Left ventricle myocardium inferior (tissue), 1 donor: ENCODE data around the gene ZNF418. TPM values are rescaled to one million over a fixed set of nuclear protein-coding genes. Genes with fewer than 3 reads are reported as not detected.
"Not testable (repeated sequence)": the region's sequence is repeated elsewhere in the genome, so short reads cannot be mapped to it uniquely, and the experiment has no call there.

Experiments
- DNase-seq: peaks from one replicate; pipeline ENCODE4 v3.0.0-alpha.2; 2020
- H3K27ac ChIP-seq: fragments of 200-600 bp; replicated peaks from 2 replicates; pipeline ENCODE4 v1.8.0; 2021
- H3K27me3 ChIP-seq: fragments of 200-600 bp; 2 replicates; pipeline ENCODE4 v1.8.0; 2021; ENCODE audit warnings: low read depth
- H3K36me3 ChIP-seq: fragments of 200-600 bp; 2 replicates; pipeline ENCODE4 v1.8.0; 2021
- H3K4me1 ChIP-seq: fragments of 200-600 bp; 2 replicates; pipeline ENCODE4 v1.8.0; 2021
- H3K4me3 ChIP-seq: fragments of 200-600 bp; 2 replicates; pipeline ENCODE4 v1.8.0; 2021; ENCODE audit warnings: mild to moderate bottlenecking, moderate library complexity
- H3K9me3 ChIP-seq: fragments of 200-600 bp; replicated peaks from 2 replicates; pipeline ENCODE4 v1.8.0; 2021
- CTCF ChIP-seq: fragments of 200-600 bp; IDR thresholded peaks from 2 replicates; pipeline ENCODE4 v1.8.0; 2021; ENCODE audit warnings: antibody characterized with exemption, mild to moderate bottlenecking, borderline replicate concordance
- intact Hi-C: fragments of 100-400 bp; cut with micrococcal nuclease; formaldehyde crosslinking; loops from one replicate; pipeline ENCODE4 v1.11.0; 2022
- total RNA-seq: library from RNA; stranded (reverse); fragmentation: NEBNext Ultra II Directional; extraction: Animal tissue kit (Norgen Biotek cat#: 25700); gene quantifications from one replicate; pipeline ENCODE4 v1.2.1, GENCODE V29; 2021
- donor health status: DM: no; HTN: yes; CAD: no; lungs with severe emphysema.

ZNF418 gene
- total RNA-seq, 1 donor from 2014 or later = 10.9 TPM

GRCh38 chr19:57888560-57889231, 46.5 kb downstream of the ZNF418 start, which contains the start of gene ZNF814:
Gene ZNF814 (minus strand): TSS chr19:57889037. CDS start chr19:57888802, 235 bp downstream.
- H3K4me3 ChIP-seq = peak within 1 kb of the TSS; percentile 79
- peaks cover 19% of the 10 kb centered on the region for H3K36me3 ChIP-seq
- H3K27ac ChIP-seq = peak within 1 kb of the TSS; percentile 85
- intact Hi-C loops = no loop called here
- no peaks in the 10 kb centered on the region for H3K27me3 ChIP-seq
- DNase-seq = peak; percentile 86
- peaks cover 9% of the 10 kb centered on the region for H3K9me3 ChIP-seq
- peak; percentile 45 for TF ChIP-seq CTCF
- peaks cover 43% of the 10 kb centered on the region for H3K4me1 ChIP-seq

GRCh38 chr19:57888107-57888559, 47.1 kb downstream of the ZNF418 start:
- intact Hi-C loops = no loop called here
- H3K4me3 ChIP-seq = peak overlapping the region; percentile 79
- no peak for DNase-seq

GRCh38 chr19:57887195-57887941, 47.8 kb downstream of the ZNF418 start:
- Histone ChIP-seq H3K4me3 (peak overlapping the region; percentile 79), H3K9me3 (peaks cover 19% of the 10 kb centered on the region), H3K27ac (peak overlapping the region; percentile 85), H3K36me3 (peaks cover 29% of the 10 kb centered on the region), H3K27me3 (no peaks in the 10 kb centered on the region), H3K4me1 (peaks cover 43% of the 10 kb centered on the region)
- intact Hi-C loops = no loop called here
- TF ChIP-seq CTCF = no peak
- DNase-seq = no peak

More at GRCh38 chr19:57888107-57888559, 47.1 kb downstream of the ZNF418 start:
- peak overlapping the region; percentile 85 for H3K27ac ChIP-seq
- H3K36me3 ChIP-seq = peaks cover 25% of the 10 kb centered on the region
- H3K4me1 ChIP-seq = peaks cover 43% of the 10 kb centered on the region
- no peak for TF ChIP-seq CTCF
- no peaks in the 10 kb centered on the region for H3K27me3 ChIP-seq
- H3K9me3 ChIP-seq = peaks cover 15% of the 10 kb centered on the region

- H3K27me3 ChIP-seq = no peaks in the 10 kb centered on the region
- H3K4me3 ChIP-seq = no peak overlapping the region
- peaks cover 19% of the 10 kb centered on the region for H3K9me3 ChIP-seq
- peaks cover 43% of the 10 kb centered on the region for H3K4me1 ChIP-seq
- DNase-seq = no peak
- peaks cover 29% of the 10 kb centered on the region for H3K36me3 ChIP-seq
- no peak for TF ChIP-seq CTCF
- intact Hi-C loops = no loop called here
- peak overlapping the region; percentile 24 for H3K27ac ChIP-seq
Observed at GRCh38 chr19:57886046-57886445, 49.2 kb downstream of the ZNF418 start.

GRCh38 chr19:57873883-57874799, 61.1 kb downstream of the ZNF418 start:
- H3K27me3 ChIP-seq, intact Hi-C loops, DNase-seq, H3K4me1 ChIP-seq, H3K4me3 ChIP-seq, H3K27ac ChIP-seq: not testable (repeated sequence)
- Histone ChIP-seq H3K36me3 (peaks cover 75% of the 10 kb centered on the region), H3K9me3 (peaks cover 94% of the 10 kb centered on the region)
